GM13977 (cell line): ENCODE data around the gene PYY.
"Not testable (repeated sequence)": the region's sequence is repeated elsewhere in the genome, so short reads cannot be mapped to it uniquely, and the experiment has no call there.

Source experiments
- DNase-seq: peaks from one replicate; pipeline ENCODE4 v3.0.0; 2012; ENCODE audit warnings: low spot score
- CTCF ChIP-seq: IDR thresholded peaks from 2 replicates; pipeline ENCODE4 v1.5.1; 2012; ENCODE audit warnings: mild to moderate bottlenecking, control low read depth; ENCODE audit not compliant: insufficient read depth; ENCODE audit errors: extremely low read depth, missing control alignments
- in situ Hi-C: fragments of 300-500 bp; cut with MboI; formaldehyde crosslinking; loops from one replicate; pipeline ENCODE4 v1.12.0; 2022; ENCODE audit warnings: low sequenced_read_pairs, low pct_unique_long_range_greater_than_20kb, mixed read lengths, inconsistent platforms; ENCODE audit not compliant: unreplicated experiment

Gene PYY

GRCh38 chr17:43979011-43979410 lies 25.3 kb upstream of the PYY start:
- in situ Hi-C loops = no loop called here
- TF ChIP-seq CTCF = no peak
- no peak for DNase-seq

GRCh38 chr17:43978078-43978477 lies 24.3 kb upstream of the PYY start:
- TF ChIP-seq CTCF = no peak
- DNase-seq = no peak
- in situ Hi-C loops = no loop called here

GRCh38 chr17:43976963-43977837 lies 23.5 kb upstream of the PYY start:
- in situ Hi-C loops = no loop called here
- no peak for TF ChIP-seq CTCF
- no peak for DNase-seq

GRCh38 chr17:43975898-43976297 lies 22.2 kb upstream of the PYY start:
- TF ChIP-seq CTCF = no peak
- in situ Hi-C loops = no loop called here
- DNase-seq = no peak

GRCh38 chr17:43974382-43975266 lies 20.9 kb upstream of the PYY start:
- no peak for TF ChIP-seq CTCF
- in situ Hi-C loops = no loop called here

GRCh38 chr17:43972444-43973212 lies 18.9 kb upstream of the PYY start:
- in situ Hi-C loops, DNase-seq: not testable (repeated sequence)

More at GRCh38 chr17:43974382-43975266, 20.9 kb upstream of the PYY start:
- DNase-seq = no peak

- DNase-seq, in situ Hi-C loops: not testable (repeated sequence)
These were observed 17.7 kb upstream of the PYY start for GRCh38 chr17:43971436-43971835.
